Epithelial cell of esophagus (primary cell): ENCODE data around the gene AICDA.

Source experiments
- DNase-seq: peaks from one replicate; pipeline ENCODE4 v3.0.0; 2010; ENCODE audit warnings: low read depth
- H3K4me3 ChIP-seq: 2 replicates; pipeline ENCODE4 v1.5.1; 2011; ENCODE audit warnings: mild to moderate bottlenecking, low read length, control low read depth
- CTCF ChIP-seq: IDR thresholded peaks from 2 replicates; pipeline ENCODE4 v1.5.1; 2011; ENCODE audit warnings: low read depth, mild to moderate bottlenecking, low read length, control low read depth, inconsistent platforms; ENCODE audit not compliant: insufficient read depth; ENCODE audit errors: missing control alignments

The AICDA gene

GRCh38 chr12:8556531-8557097, 56.0 kb downstream of the AICDA start:
- peak; percentile 51 for DNase-seq
- no peak overlapping the region for H3K4me3 ChIP-seq
- no peak for TF ChIP-seq CTCF

- TF ChIP-seq CTCF, result no peak
- H3K4me3 ChIP-seq, result no peak overlapping the region
- DNase-seq, result peak; percentile 65
These were observed 58.0 kb downstream of the AICDA start for GRCh38 chr12:8554451-8555195.

GRCh38 chr12:8553088-8553627, 59.5 kb downstream of the AICDA start:
- no peak for DNase-seq
- H3K4me3 ChIP-seq, result no peak overlapping the region
- TF ChIP-seq CTCF, result no peak
